A549 (cell line): ENCODE results near the gene BCAT1.

Source experiments
- ESRRA ChIP-seq: fragments of 150-350 bp; IDR thresholded peaks from 2 replicates; pipeline ENCODE4 v1.6.1; 2014; ENCODE audit warnings: mild to moderate bottlenecking, low read length, borderline replicate concordance
- JUN ChIP-seq, 2 experiments: fragments of >200 bp; sonication (Bioruptor Twin); formaldehyde crosslinking; IDR thresholded peaks; 2 replicates in 1 of 2; 3 replicates in 1 of 2; pipeline ENCODE4 v1.6.1; 2016 to 2017
- POLR2A ChIP-seq: IDR thresholded peaks from 2 replicates; pipeline ENCODE4 v1.6.1; 2012; ENCODE audit warnings: mild to moderate bottlenecking, low read length
- RFX5 ChIP-seq: fragments of 450-650 bp; IDR thresholded peaks from 2 replicates; pipeline ENCODE4 v1.7.1; 2014; ENCODE audit warnings: antibody characterized with exemption, mild to moderate bottlenecking, moderate library complexity
- ZC3H11A ChIP-seq: fragments of 450-650 bp; IDR thresholded peaks from 2 replicates; pipeline ENCODE4 v1.6.1; 2014; ENCODE audit warnings: antibody characterized with exemption, mild to moderate bottlenecking
- TF ChIP-seq, protein P1 (sequence below): fragments of >200 bp; sonication (Bioruptor Twin); formaldehyde crosslinking; IDR thresholded peaks from 3 replicates; pipeline ENCODE4 v1.5.1; 2016

DNA sequence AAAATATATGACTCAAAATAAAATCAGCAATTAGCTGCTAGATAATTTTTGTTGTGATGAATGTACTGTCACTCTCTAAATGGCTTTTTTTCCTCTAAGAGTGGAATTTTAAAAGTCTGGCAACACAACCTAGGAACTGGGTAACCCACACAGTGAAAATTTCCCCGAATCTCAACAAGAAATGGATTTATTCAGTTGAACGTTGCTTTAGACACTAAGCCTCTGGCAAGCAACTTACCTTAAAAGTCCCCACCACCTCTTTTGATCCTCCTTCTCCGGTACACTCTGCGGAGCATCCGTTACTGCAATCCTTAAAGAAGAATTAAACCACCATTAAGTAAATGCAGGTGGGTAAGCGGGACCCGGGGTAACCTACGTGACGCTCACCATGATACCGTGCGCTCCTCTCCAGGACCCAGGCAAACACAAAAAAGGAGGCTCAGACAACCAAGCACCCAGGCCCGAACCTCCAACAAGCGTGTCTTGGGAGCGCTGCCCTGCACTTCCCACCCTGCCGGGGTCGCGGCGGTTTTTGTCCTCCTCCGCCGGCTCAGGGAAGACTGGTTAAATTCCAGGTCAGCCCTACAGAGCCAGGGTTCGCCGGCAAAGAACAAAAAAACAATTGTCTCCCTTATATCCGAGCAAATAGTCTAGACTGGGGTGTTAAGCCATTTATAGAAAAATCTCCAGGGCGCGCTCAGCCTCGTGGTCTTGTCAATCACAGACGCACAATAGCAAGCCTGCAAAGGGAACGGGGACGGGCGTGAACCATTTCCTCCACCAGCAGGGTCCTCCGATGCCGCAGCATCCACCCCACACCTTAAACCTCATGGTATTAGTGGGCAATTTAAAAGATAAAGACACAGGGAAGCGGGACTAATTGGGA is 47.1 kb downstream of the BCAT1 start:
- TF ChIP-seq, protein P1, sequence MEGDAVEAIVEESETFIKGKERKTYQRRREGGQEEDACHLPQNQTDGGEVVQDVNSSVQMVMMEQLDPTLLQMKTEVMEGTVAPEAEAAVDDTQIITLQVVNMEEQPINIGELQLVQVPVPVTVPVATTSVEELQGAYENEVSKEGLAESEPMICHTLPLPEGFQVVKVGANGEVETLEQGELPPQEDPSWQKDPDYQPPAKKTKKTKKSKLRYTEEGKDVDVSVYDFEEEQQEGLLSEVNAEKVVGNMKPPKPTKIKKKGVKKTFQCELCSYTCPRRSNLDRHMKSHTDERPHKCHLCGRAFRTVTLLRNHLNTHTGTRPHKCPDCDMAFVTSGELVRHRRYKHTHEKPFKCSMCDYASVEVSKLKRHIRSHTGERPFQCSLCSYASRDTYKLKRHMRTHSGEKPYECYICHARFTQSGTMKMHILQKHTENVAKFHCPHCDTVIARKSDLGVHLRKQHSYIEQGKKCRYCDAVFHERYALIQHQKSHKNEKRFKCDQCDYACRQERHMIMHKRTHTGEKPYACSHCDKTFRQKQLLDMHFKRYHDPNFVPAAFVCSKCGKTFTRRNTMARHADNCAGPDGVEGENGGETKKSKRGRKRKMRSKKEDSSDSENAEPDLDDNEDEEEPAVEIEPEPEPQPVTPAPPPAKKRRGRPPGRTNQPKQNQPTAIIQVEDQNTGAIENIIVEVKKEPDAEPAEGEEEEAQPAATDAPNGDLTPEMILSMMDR, result no peak
- TF ChIP-seq ZC3H11A, result no peak
- TF ChIP-seq POLR2A, result no peak
- TF ChIP-seq JUN (IDR thresholded peaks at IDR 0.05), result no peak
- no peak for TF ChIP-seq RFX5
- TF ChIP-seq ESRRA, result no peak
